HFFc6 (cell line): ENCODE data around the gene PRPF31. TPM values are rescaled to one million over a fixed set of nuclear protein-coding genes. Genes with fewer than 3 reads are reported as not detected.

Experiments
- DNase-seq: peaks from one replicate; pipeline ENCODE4 v3.0.0-alpha.2; 2018
- H3K27ac Mint-ChIP-seq: 2 replicates; pipeline ENCODE4 v1.8.0; 2020; ENCODE audit warnings: mild to moderate bottlenecking, mixed read lengths
- H3K27me3 Mint-ChIP-seq: 2 replicates; pipeline ENCODE4 v1.8.0; 2021; ENCODE audit warnings: mild to moderate bottlenecking, moderate library complexity, mixed read lengths; ENCODE audit not compliant: insufficient read depth
- H3K36me3 Mint-ChIP-seq: 2 replicates; pipeline ENCODE4 v1.8.0; 2021; ENCODE audit warnings: low read depth, mixed read lengths
- H3K4me1 Mint-ChIP-seq: 2 replicates; pipeline ENCODE4 v1.8.0; 2020; ENCODE audit warnings: low read depth, mixed read lengths
- H3K4me3 Mint-ChIP-seq: 2 replicates; pipeline ENCODE4 v1.8.0; 2020; ENCODE audit warnings: mild to moderate bottlenecking, moderate library complexity, mixed read lengths
- H3K9me3 Mint-ChIP-seq: 2 replicates; pipeline ENCODE4 v1.8.0; 2020; ENCODE audit warnings: mild to moderate bottlenecking, mixed read lengths
- CTCF ChIP-seq: fragments of 200-600 bp; sonication (generic); IDR thresholded peaks from 2 replicates; pipeline ENCODE4 v1.5.0; 2021; ENCODE audit warnings: antibody characterized with exemption, mild to moderate bottlenecking
- total RNA-seq, 6 experiments: library from RNA; stranded (reverse); fragmentation: NEBNext Ultra II Directional; extraction: Animal tissue kit (Norgen Biotek cat#: 25700); gene quantifications; 2 replicates in 1 of 6; 3 replicates in 5 of 6; pipeline ENCODE4 v1.2.3, GENCODE V29; 2021

Gene PRPF31
- total RNA-seq, 6 experiments from 2014 or later = 66.1 to 92.5 (median 83.6) TPM

GRCh38 chr19:54152878-54153524 lies 37.4 kb downstream of the PRPF31 start:
- H3K36me3 Mint-ChIP-seq = peaks cover 32% of the 10 kb centered on the region

DNA sequence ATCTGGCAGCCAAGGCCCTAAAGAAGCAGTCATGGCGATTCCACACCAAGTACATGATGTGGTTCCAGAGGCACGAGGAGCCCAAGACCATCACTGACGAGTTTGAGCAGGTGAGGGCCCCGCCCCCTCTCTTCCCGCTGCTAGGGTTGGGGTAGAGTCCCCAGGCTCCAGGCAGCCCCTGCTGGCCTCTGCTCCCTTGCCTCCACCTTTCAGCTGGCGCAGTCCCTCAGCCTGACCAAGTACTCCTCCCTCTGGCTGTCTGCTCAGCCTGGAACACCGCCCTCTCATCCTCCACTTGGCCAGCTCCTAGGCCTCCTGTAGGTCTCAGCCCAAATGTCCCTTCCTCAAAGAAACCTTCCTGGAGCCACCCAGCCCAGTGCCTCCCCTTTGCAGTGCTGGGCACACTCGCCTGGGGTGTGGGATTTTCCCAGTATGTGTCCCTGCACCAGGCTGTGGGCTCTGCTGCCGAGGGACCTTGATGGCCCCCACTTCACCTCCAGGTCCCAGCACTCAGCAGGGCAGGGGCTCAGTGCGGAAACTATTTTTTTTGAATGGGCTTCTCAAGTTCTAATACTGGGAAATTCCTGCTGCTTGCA lies 38.3 kb downstream of the PRPF31 start:
- Mint-ChIP-seq H3K4me3 (no peak overlapping the region), H3K27ac (peak overlapping the region; percentile 90), H3K4me1 (peaks cover 34% of the 10 kb centered on the region), H3K36me3 (peaks cover 38% of the 10 kb centered on the region), H3K9me3 (no peaks in the 10 kb centered on the region), H3K27me3 (peaks cover 9% of the 10 kb centered on the region)
- no peak for DNase-seq
- no peak for TF ChIP-seq CTCF

More at GRCh38 chr19:54152878-54153524, 37.4 kb downstream of the PRPF31 start:
- peaks cover 10% of the 10 kb centered on the region for H3K27me3 Mint-ChIP-seq
- no peak overlapping the region for H3K4me3 Mint-ChIP-seq
- H3K27ac Mint-ChIP-seq = peak overlapping the region; percentile 90
- DNase-seq = no peak
- no peak for TF ChIP-seq CTCF
- no peaks in the 10 kb centered on the region for H3K9me3 Mint-ChIP-seq
- H3K4me1 Mint-ChIP-seq = peaks cover 26% of the 10 kb centered on the region

DNA sequence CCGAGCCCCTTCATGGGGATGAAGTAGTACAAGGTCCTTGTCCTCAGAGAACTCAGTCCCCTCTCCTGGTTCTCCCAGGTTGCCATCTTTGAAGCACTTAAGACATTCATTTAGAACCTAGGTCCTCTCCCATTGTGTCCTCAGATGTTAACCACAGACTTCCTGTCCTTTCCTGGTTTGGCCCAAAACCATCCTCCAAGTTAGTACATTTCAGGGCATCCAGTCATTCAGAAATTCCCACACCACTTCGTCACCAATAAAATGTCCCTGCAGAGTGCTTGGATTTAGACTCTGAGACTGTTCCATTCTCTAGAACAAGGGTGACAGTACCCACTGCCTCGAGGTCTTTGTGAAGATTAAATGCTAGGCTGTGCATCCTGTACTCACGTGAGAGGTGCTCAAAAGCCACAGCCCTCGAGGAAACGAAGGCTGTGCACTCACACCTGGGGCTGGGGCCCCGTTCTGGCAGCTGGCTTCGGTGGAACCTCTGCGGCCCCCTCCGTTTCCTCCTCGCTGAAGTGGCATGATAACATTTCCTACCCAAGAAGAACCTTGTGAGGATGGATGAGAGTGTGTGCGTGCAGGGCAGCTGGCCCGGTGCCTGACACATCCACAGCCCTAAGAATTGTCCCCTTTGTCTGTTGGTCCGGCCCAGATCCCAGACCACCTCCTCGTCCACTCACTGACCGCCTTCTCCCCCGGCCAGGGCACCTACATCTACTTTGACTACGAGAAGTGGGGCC lies 39.2 kb downstream of the PRPF31 start:
- H3K27ac Mint-ChIP-seq = peak overlapping the region; percentile 90
- no peaks in the 10 kb centered on the region for H3K9me3 Mint-ChIP-seq
- H3K27me3 Mint-ChIP-seq = peaks cover 11% of the 10 kb centered on the region
- no peak overlapping the region for H3K4me3 Mint-ChIP-seq
- H3K36me3 Mint-ChIP-seq = peaks cover 36% of the 10 kb centered on the region
- no peak for TF ChIP-seq CTCF
- H3K4me1 Mint-ChIP-seq = peaks cover 38% of the 10 kb centered on the region
- DNase-seq = peak; percentile 56

GRCh38 chr19:54155694-54156093 lies 40.1 kb downstream of the PRPF31 start:
- H3K27me3 Mint-ChIP-seq = peaks cover 10% of the 10 kb centered on the region
- peaks cover 31% of the 10 kb centered on the region for H3K36me3 Mint-ChIP-seq
- no peaks in the 10 kb centered on the region for H3K9me3 Mint-ChIP-seq
- H3K4me1 Mint-ChIP-seq = peaks cover 46% of the 10 kb centered on the region
- no peak overlapping the region; the same call in 1 of the 2 replicates for H3K27ac Mint-ChIP-seq
- DNase-seq = no peak
- no peak overlapping the region for H3K4me3 Mint-ChIP-seq
- TF ChIP-seq CTCF = 0 out of 2 replicates have a peak, but pooled peaks have one; percentile 9

DNA sequence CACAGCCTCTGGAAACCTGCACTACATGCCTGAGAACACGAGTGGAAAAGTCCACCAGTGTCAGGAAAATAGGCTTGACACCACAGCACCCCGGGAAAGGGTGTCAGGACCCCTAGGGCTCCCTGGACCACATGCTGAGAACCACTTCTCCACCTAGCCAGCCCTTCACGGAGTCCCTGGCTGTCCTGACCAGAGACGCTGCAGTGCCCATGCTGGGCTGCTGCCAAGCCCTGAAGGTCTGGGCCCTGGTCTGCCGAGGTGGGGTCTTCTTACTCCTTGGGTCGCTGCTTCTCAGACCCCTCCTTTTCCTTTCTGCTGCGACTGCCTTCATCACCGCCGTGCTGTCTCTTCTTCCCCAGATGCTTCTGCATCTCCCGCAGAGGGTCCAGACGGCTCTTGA lies 40.9 kb downstream of the PRPF31 start:
- H3K4me3 Mint-ChIP-seq = no peak overlapping the region
- H3K9me3 Mint-ChIP-seq = no peaks in the 10 kb centered on the region
- H3K27me3 Mint-ChIP-seq = peaks cover 10% of the 10 kb centered on the region
- H3K4me1 Mint-ChIP-seq = peaks cover 52% of the 10 kb centered on the region
- no peak for DNase-seq
- H3K36me3 Mint-ChIP-seq = peaks cover 31% of the 10 kb centered on the region
- TF ChIP-seq CTCF = no peak
- no peak overlapping the region for H3K27ac Mint-ChIP-seq
